HCT116 (cell line): ENCODE data around the gene CCK. TPM values are rescaled to one million over a fixed set of nuclear protein-coding genes. Genes with fewer than 3 reads are reported as not detected.

ENCODE experiments used
- ATAC-seq: fragments of 200-7000 bp; cut with Tn5 transposase; 2 replicates; pipeline ENCODE4 v1.9.1; 2020; ENCODE audit warnings: mild to moderate bottlenecking, moderate library complexity
- BruUV-seq: library from RNA; stranded (reverse); fragments of 400-500 nt; replicated peaks from 2 replicates; lab custom pipeline; 2021; lab: Mats Ljungman, UMichigan
- CTCF ChIA-PET: fragments of 300-600 bp; sonication (Branson Sonifier 250); formaldehyde crosslinking; loops from one replicate; lab custom pipeline; 2021; ENCODE audit warnings: antibody characterized with exemption; lab: Charles Lee
- POLR2A ChIA-PET: fragments of 300-600, 350-600 bp; sonication (Branson Sonifier 250); formaldehyde crosslinking; loops from one replicate; lab custom pipeline; 2021; ENCODE audit warnings: antibody characterized with exemption; lab: Charles Lee
- RAD21 ChIA-PET, 2 experiments: fragments of 300-600 bp; sonication (Branson Sonifier 250); formaldehyde crosslinking; loops; one replicate each; lab custom pipeline; 2023; ENCODE audit warnings: low total read pairs in 2 of 2; ENCODE audit not compliant: uncharacterized antibody in 2 of 2, unreplicated experiment in 2 of 2, low non-redundant PET in 1 of 2; lab: Charles Lee
- DNase-seq: peaks from one replicate; pipeline ENCODE4 v3.0.0-alpha.2; 2010; ENCODE audit warnings: low read depth, low spot score
- H2AFZ ChIP-seq: fragments of 200-600 bp; shearing (Covaris generic), sonication (generic); 2 replicates; pipeline ENCODE4 v1.6.1; 2017; ENCODE audit warnings: low read depth, mixed run types, mixed read lengths, antibody characterized with exemption, low read length; ENCODE audit not compliant: poor library complexity, severe bottlenecking
- H3K27ac ChIP-seq: 2 replicates; pipeline ENCODE4 v1.5.1; 2012; ENCODE audit warnings: low read depth, low read length
- H3K27me3 ChIP-seq: fragments of 200-600 bp; sonication (generic); 2 replicates; pipeline ENCODE4 v1.6.1; 2016; ENCODE audit warnings: mixed run types, low read length, mixed read lengths; ENCODE audit not compliant: insufficient read depth
- H3K36me3 ChIP-seq, 2 experiments: fragments of 200-500 bp in 1 of 2; fragments of 200-600 bp in 1 of 2; sonication (Bioruptor generic) in 1 of 2; sonication (generic) in 1 of 2; 2 replicates each; pipeline versions ENCODE4 v1.5.1 to v1.6.1; 2014 to 2016; ENCODE audit warnings: low read length in 2 of 2, inconsistent platforms in 1 of 2, mixed read lengths in 1 of 2, mixed run types in 1 of 2; ENCODE audit not compliant: insufficient read depth in 2 of 2, control insufficient read depth in 1 of 2
- H3K4me1 ChIP-seq, 2 experiments: fragments of 200-600 bp in 1 of 2; sonication (generic) in 1 of 2; 2 replicates each; pipeline versions ENCODE4 v1.5.1 to v1.6.1; 2012 to 2017; ENCODE audit warnings: low read length in 2 of 2, inconsistent platforms in 1 of 2, mild to moderate bottlenecking in 1 of 2, mixed read lengths in 1 of 2, mixed run types in 1 of 2, moderate library complexity in 1 of 2; ENCODE audit not compliant: insufficient read depth in 2 of 2, control insufficient read depth in 1 of 2
- H3K4me2 ChIP-seq: fragments of 200-600 bp; sonication (generic); 2 replicates; pipeline ENCODE4 v1.6.1; 2017; ENCODE audit warnings: mixed run types, low read length, mixed read lengths
- H3K4me3 ChIP-seq, 2 experiments: fragments of 200-600 bp in 1 of 2; sonication (generic) in 1 of 2; replicated peaks in 1 of 2; 2 replicates each; pipeline ENCODE4 v1.5.1; 2011 to 2016; ENCODE audit warnings: low read length in 2 of 2, control low read depth in 1 of 2, low read depth in 1 of 2, mild to moderate bottlenecking in 1 of 2, mixed read lengths in 1 of 2, mixed run types in 1 of 2
- H3K79me2 ChIP-seq: fragments of 200-600 bp; sonication (generic); 2 replicates; pipeline ENCODE4 v1.6.1; 2017; ENCODE audit warnings: mild to moderate bottlenecking, mixed run types, low read length, moderate library complexity, mixed read lengths; ENCODE audit not compliant: insufficient read depth
- H3K9ac ChIP-seq: fragments of 200-600 bp; sonication (generic); 2 replicates; pipeline ENCODE4 v1.6.1; 2016; ENCODE audit warnings: low read length, mixed read lengths
- H3K9me2 ChIP-seq: fragments of 200-600 bp; sonication (generic), shearing (Covaris generic); 2 replicates; pipeline ENCODE4 v1.6.1; 2017; ENCODE audit warnings: mixed run types, mild to moderate bottlenecking, moderate library complexity; ENCODE audit not compliant: insufficient read depth
- H3K9me3 ChIP-seq, 2 experiments: fragments of 200-500 bp in 1 of 2; fragments of 200-600 bp in 1 of 2; sonication (Bioruptor generic) in 1 of 2; sonication (generic) in 1 of 2; 2 replicates each; pipeline ENCODE4 v1.6.1; 2014 to 2017; ENCODE audit warnings: low read length in 2 of 2, mixed read lengths in 2 of 2, inconsistent platforms in 1 of 2, low read depth in 1 of 2, mild to moderate bottlenecking in 1 of 2, mixed run types in 1 of 2, moderate library complexity in 1 of 2; ENCODE audit not compliant: control insufficient read depth in 1 of 2, insufficient read depth in 1 of 2
- H4K20me1 ChIP-seq: fragments of 200-600 bp; sonication (generic), shearing (Covaris generic); 2 replicates; pipeline ENCODE4 v1.6.1; 2017; ENCODE audit warnings: mixed run types, mild to moderate bottlenecking, moderate library complexity; ENCODE audit not compliant: insufficient read depth
- ATF3 ChIP-seq: IDR thresholded peaks from 2 replicates; pipeline ENCODE4 v1.6.1; 2012
- CEBPB ChIP-seq: IDR thresholded peaks from 2 replicates; pipeline ENCODE4 v1.6.1; 2012; ENCODE audit warnings: low read depth
- CTCF ChIP-seq, 3 experiments: fragments of 200-600 bp in 1 of 3; sonication (generic) in 1 of 3; IDR thresholded peaks in 2 of 3; conservative IDR thresholded peaks in 1 of 3; 2 replicates each; pipeline ENCODE4 v1.5.1; 2012 to 2017; ENCODE audit warnings: low read depth in 2 of 3, low read length in 2 of 3, antibody characterized with exemption in 1 of 3, borderline replicate concordance in 1 of 3, control low read depth in 1 of 3, mild to moderate bottlenecking in 1 of 3, mixed read lengths in 1 of 3, mixed run types in 1 of 3, moderate library complexity in 1 of 3; ENCODE audit not compliant: insufficient read depth in 1 of 3
- ELF1 ChIP-seq: IDR thresholded peaks from 2 replicates; pipeline ENCODE4 v1.6.1; 2012; ENCODE audit warnings: low read depth, borderline replicate concordance
- EZH2 ChIP-seq: fragments of 200-600 bp; sonication (generic); IDR thresholded peaks from 2 replicates; pipeline ENCODE4 v1.6.1; 2017; ENCODE audit warnings: antibody characterized with exemption, mixed run types
- EZH2phosphoT487 ChIP-seq: fragments of 200-600 bp; IDR thresholded peaks from 2 replicates; pipeline ENCODE4 v1.6.1; 2018; ENCODE audit warnings: antibody characterized with exemption, borderline replicate concordance
- FOSL1 ChIP-seq: IDR thresholded peaks from 2 replicates; pipeline ENCODE4 v1.6.1; 2012; ENCODE audit warnings: low read depth
- SIN3A ChIP-seq: IDR thresholded peaks from 2 replicates; pipeline ENCODE4 v1.6.1; 2012; ENCODE audit warnings: low read depth
- SP1 ChIP-seq: IDR thresholded peaks from 2 replicates; pipeline ENCODE4 v1.6.1; 2012; ENCODE audit warnings: low read depth
- TCF7L2 ChIP-seq: IDR thresholded peaks from 2 replicates; pipeline ENCODE4 v1.7.0; 2011; ENCODE audit warnings: borderline replicate concordance, inconsistent platforms; ENCODE audit not compliant: insufficient read depth, insufficient read length; ENCODE audit errors: extremely low read depth
- ZBTB33 ChIP-seq: IDR thresholded peaks from 2 replicates; pipeline ENCODE4 v1.6.1; 2011; ENCODE audit warnings: mild to moderate bottlenecking, low read length, moderate library complexity; ENCODE audit not compliant: insufficient replicate concordance; ENCODE audit errors: extremely low read depth
- ZFX ChIP-seq: fragments of 450-650 bp; IDR thresholded peaks from 2 replicates; pipeline ENCODE4 v1.6.1; 2017
- ZNF274 ChIP-seq: fragments of 200-500 bp; sonication (Bioruptor generic); IDR thresholded peaks from 2 replicates; pipeline ENCODE4 v1.6.1; 2014; ENCODE audit warnings: mild to moderate bottlenecking, low read depth, low read length, inconsistent platforms
- intact Hi-C: fragments of 100-400 bp; cut with micrococcal nuclease; formaldehyde crosslinking; loops from 2 replicates; pipeline ENCODE4 v1.10.0; 2022
- total RNA-seq: library from RNA; stranded (reverse); gene quantifications from one replicate; pipeline ENCODE4 v1.2.1, GENCODE V29; 2021; ENCODE audit not compliant: unreplicated experiment

Gene CCK
- total RNA-seq, 1 experiment from 2014 or later: 0.32 TPM

GRCh38 chr3:42269647-42270046 lies 3.7 kb upstream of the CCK start:
- Histone ChIP-seq H4K20me1 (no peaks in the 10 kb centered on the region), H3K4me2 (no peak overlapping the region), H3K4me3 (no peak overlapping the region), H3K27me3 (no peaks in the 10 kb centered on the region), H3K9me2 (no peaks in the 10 kb centered on the region), H3K4me1 (no peaks in the 10 kb centered on the region), H3K79me2 (no peaks in the 10 kb centered on the region), H3K27ac (no peak overlapping the region), H2AFZ (no peak overlapping the region), H3K9me3 (0 out of 4 replicates have a peak, but pooled peaks cover 0 to 3% of the 10 kb centered on the region in 2 experiments), H3K36me3 (no peaks in the 10 kb centered on the region), H3K9ac (no peak overlapping the region)
- ATAC-seq (no peak), DNase-seq (no peak)
- no peak for TF ChIP-seq FOSL1
- no peak for TF ChIP-seq ZFX
- no peak for TF ChIP-seq EZH2
- no peak for TF ChIP-seq CTCF (IDR thresholded peaks at IDR 0.05 in 2 of 3, conservative IDR thresholded peaks at IDR 0.05 in 1 of 3; ENCODE audit: borderline replicate concordance in 1 of 3, insufficient read depth in 1 of 3, low read depth in 2 of 3, low read length in 2 of 3)
- no peak for TF ChIP-seq CEBPB
- no peak for TF ChIP-seq ELF1
- TF ChIP-seq ZBTB33: no peak
- no peak for TF ChIP-seq SIN3A
- TF ChIP-seq ATF3: no peak
- no peak for TF ChIP-seq TCF7L2
- TF ChIP-seq ZNF274: no peak
- no peak for TF ChIP-seq SP1
- TF ChIP-seq EZH2phosphoT487: no peak
- intact Hi-C loops: no loop called here
- ChIA-PET POLR2A (no interaction called here), RAD21 (no interaction called here), CTCF (no interaction called here)
- BruUV-seq: no TSS peak
